Activated naive CD8-positive, alpha-beta T cell treated with anti-CD3 and anti-CD28 coated beads for 36 hours (primary cell): Measurements from ENCODE around the gene SLC30A4. TPM values are rescaled to one million over a fixed set of nuclear protein-coding genes. Genes with fewer than 3 reads are reported as not detected.

Source experiments
- DNase-seq: peaks from one replicate; pipeline ENCODE4 v3.0.0; 2021
- H3K27ac Mint-ChIP-seq: one replicate; pipeline ENCODE4 v1.8.0; 2022; ENCODE audit warnings: mild to moderate bottlenecking, moderate library complexity, mixed read lengths
- H3K27me3 Mint-ChIP-seq: one replicate; pipeline ENCODE4 v1.8.0; 2022; ENCODE audit warnings: mild to moderate bottlenecking, mixed read lengths
- H3K36me3 Mint-ChIP-seq: one replicate; pipeline ENCODE4 v1.8.0; 2021; ENCODE audit warnings: mild to moderate bottlenecking, mixed read lengths
- H3K4me1 Mint-ChIP-seq: one replicate; pipeline ENCODE4 v1.8.0; 2021; ENCODE audit warnings: mixed read lengths
- H3K4me3 Mint-ChIP-seq: one replicate; pipeline ENCODE4 v1.8.0; 2022; ENCODE audit warnings: mild to moderate bottlenecking, moderate library complexity, mixed read lengths
- H3K9me3 Mint-ChIP-seq: one replicate; pipeline ENCODE4 v1.8.0; 2022; ENCODE audit warnings: mixed read lengths
- total RNA-seq, 2 experiments: library from RNA; stranded (reverse); gene quantifications; one replicate each; pipeline ENCODE4 v1.2.3, GENCODE V29; 2021

SLC30A4 gene
- total RNA-seq, 2 experiments from 2014 or later, result 1.9 to 2.0 TPM

DNA sequence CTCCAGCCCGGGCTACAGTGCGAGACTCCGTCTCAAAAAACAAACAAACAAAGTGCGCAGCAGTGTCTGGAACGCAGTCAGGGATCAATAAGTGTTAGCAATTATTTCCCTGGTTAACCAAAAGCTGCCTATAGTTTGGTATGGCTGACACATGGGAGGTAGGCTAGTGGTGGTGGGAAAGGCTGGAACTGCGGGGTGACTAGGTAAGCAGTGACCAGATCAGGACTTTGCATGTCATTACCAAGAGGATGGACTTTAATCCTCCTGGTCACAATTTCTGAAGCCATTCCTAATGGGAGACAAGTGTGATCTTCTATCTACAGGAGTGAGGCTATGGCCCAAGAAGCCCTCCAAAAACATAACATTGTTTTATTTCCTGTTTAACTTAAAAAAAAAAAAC lies 47.8 kb downstream of the SLC30A4 start:
- Mint-ChIP-seq H3K4me3 (no peak overlapping the region), H3K27me3 (peaks cover 23% of the 10 kb centered on the region), H3K36me3 (no peaks in the 10 kb centered on the region), H3K9me3 (no peaks in the 10 kb centered on the region), H3K27ac (no peak overlapping the region), H3K4me1 (no peaks in the 10 kb centered on the region)
- DNase-seq, result no peak

- no peak overlapping the region for H3K27ac Mint-ChIP-seq
- H3K4me3 Mint-ChIP-seq, result no peak overlapping the region
- no peaks in the 10 kb centered on the region for H3K9me3 Mint-ChIP-seq
- no peaks in the 10 kb centered on the region for H3K36me3 Mint-ChIP-seq
- no peak for DNase-seq
- peaks cover 34% of the 10 kb centered on the region for H3K27me3 Mint-ChIP-seq
- H3K4me1 Mint-ChIP-seq, result no peaks in the 10 kb centered on the region
Observed at GRCh38 chr15:45473068-45473467, 49.5 kb downstream of the SLC30A4 start.

DNA sequence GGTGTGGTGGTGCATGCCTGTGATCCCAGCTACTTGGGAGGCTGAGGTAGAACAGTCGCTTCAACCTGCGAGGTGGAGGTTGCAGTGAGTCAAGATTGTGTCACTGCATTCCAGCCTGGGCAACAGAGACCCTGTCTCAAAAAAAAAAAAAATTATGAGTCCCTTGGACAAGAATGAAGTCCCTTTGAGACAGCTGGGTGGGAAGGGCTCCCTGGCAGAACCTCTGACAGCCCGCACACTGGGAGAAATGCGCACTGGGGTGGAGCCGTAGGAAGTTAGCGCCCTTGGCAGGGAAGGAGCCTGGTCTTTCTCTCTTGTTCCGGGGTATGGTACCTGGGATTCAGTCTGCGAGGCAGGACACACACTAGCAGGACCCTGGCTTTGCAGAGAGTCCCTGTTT lies 51.4 kb downstream of the SLC30A4 start:
- peaks cover 34% of the 10 kb centered on the region for H3K27me3 Mint-ChIP-seq
- H3K4me1 Mint-ChIP-seq, result no peaks in the 10 kb centered on the region
- no peak overlapping the region for H3K27ac Mint-ChIP-seq
- H3K4me3 Mint-ChIP-seq, result no peak overlapping the region
- H3K9me3 Mint-ChIP-seq, result no peaks in the 10 kb centered on the region
- no peaks in the 10 kb centered on the region for H3K36me3 Mint-ChIP-seq
- DNase-seq, result no peak

- no peak overlapping the region for H3K27ac Mint-ChIP-seq
- H3K27me3 Mint-ChIP-seq, result peaks cover 34% of the 10 kb centered on the region
- no peaks in the 10 kb centered on the region for H3K36me3 Mint-ChIP-seq
- no peak overlapping the region for H3K4me3 Mint-ChIP-seq
- no peaks in the 10 kb centered on the region for H3K9me3 Mint-ChIP-seq
- no peaks in the 10 kb centered on the region for H3K4me1 Mint-ChIP-seq
- DNase-seq, result no peak
Observed at GRCh38 chr15:45469441-45469840, 53.1 kb downstream of the SLC30A4 start.

GRCh38 chr15:45469027-45469426 lies 53.5 kb downstream of the SLC30A4 start:
- Mint-ChIP-seq H3K27ac (no peak overlapping the region), H3K36me3 (no peaks in the 10 kb centered on the region), H3K4me3 (no peak overlapping the region), H3K4me1 (no peaks in the 10 kb centered on the region), H3K27me3 (peaks cover 34% of the 10 kb centered on the region), H3K9me3 (no peaks in the 10 kb centered on the region)
- DNase-seq, result no peak

DNA sequence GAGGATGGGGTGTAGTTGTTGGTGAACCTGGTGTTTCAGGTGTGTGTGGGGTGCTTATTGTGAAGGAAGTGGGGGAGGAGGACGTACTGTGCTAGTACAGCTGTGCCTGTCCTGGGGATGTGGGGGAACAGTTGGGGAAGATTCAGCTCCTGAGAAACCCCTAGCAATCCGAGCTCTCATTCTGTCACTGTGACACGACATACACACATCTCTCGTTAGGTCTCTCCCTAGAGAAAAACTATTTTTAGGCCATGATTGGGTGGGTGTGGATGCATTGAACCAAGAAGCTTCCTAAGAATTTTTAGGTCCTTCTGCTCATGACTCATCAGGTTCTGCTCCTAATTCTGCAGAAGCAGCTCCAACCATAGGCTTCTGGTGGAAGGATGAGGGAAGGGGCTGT lies 54.3 kb downstream of the SLC30A4 start:
- peaks cover 3% of the 10 kb centered on the region for H3K4me1 Mint-ChIP-seq

GRCh38 chr15:45458746-45459403 lies 63.7 kb downstream of the SLC30A4 start:
- peak; percentile 73 for DNase-seq
- peak overlapping the region; percentile 35 for H3K4me3 Mint-ChIP-seq
- no peaks in the 10 kb centered on the region for H3K27me3 Mint-ChIP-seq
- no peak overlapping the region for H3K27ac Mint-ChIP-seq
- H3K9me3 Mint-ChIP-seq, result no peaks in the 10 kb centered on the region
- H3K4me1 Mint-ChIP-seq, result peaks cover 44% of the 10 kb centered on the region
- H3K36me3 Mint-ChIP-seq, result no peaks in the 10 kb centered on the region

More for the DNA sequence above, 54.3 kb downstream of the SLC30A4 start:
- no peaks in the 10 kb centered on the region for H3K36me3 Mint-ChIP-seq
- no peak for DNase-seq
- H3K4me3 Mint-ChIP-seq, result no peak overlapping the region
- no peaks in the 10 kb centered on the region for H3K9me3 Mint-ChIP-seq
- no peak overlapping the region for H3K27ac Mint-ChIP-seq
- H3K27me3 Mint-ChIP-seq, result peaks cover 34% of the 10 kb centered on the region

DNA sequence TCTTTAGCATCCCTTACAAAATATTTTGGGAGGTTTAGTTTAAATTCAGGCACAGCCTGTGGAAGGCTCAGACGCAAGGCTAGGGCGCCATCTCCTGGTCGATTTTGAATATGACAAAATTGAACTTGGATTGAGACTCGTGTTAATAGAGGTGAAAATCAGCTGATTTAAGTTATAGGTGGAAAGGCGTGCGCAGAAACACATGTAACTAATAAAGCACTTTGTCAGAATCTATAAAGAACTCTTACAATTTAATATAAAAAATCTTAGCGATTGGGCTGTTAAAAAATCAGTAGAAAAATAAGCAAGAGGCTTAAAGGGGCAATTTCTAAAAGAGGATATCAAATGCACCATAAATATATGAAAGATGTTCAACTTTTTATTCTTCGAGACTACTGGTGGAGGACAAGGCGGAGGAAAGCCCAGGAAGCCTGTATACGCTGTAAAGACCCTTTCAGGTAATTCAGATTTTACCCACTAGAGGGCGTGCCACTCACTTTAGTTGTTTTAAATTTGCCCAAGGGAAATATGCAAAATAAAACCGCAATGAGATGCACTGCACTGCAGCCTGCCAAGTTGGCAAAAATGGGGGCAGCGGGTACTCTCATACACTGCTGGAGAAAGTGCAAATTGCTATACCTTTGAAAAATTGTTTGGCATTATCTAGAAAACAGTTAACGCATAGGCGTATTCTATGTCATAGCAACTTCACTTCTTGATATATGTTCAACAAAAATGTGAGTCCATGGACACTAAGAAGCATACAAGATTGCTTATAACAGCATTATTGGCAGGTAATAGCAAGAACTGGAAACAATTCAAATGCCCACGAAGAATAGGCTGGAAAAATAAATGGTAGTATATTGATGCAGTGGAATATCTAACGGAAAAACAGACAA lies 64.7 kb downstream of the SLC30A4 start:
- H3K27me3 Mint-ChIP-seq, result no peaks in the 10 kb centered on the region
- H3K4me3 Mint-ChIP-seq, result peak overlapping the region; percentile 61
- peak; percentile 62 for DNase-seq
- no peaks in the 10 kb centered on the region for H3K9me3 Mint-ChIP-seq
- no peaks in the 10 kb centered on the region for H3K36me3 Mint-ChIP-seq
- H3K4me1 Mint-ChIP-seq, result peaks cover 43% of the 10 kb centered on the region
- H3K27ac Mint-ChIP-seq, result peak overlapping the region; percentile 81

GRCh38 chr15:45457220-45457619 lies 65.3 kb downstream of the SLC30A4 start:
- H3K27ac Mint-ChIP-seq, result peak overlapping the region; percentile 81
- no peaks in the 10 kb centered on the region for H3K36me3 Mint-ChIP-seq
- no peak overlapping the region for H3K4me3 Mint-ChIP-seq
- peaks cover 43% of the 10 kb centered on the region for H3K4me1 Mint-ChIP-seq
- no peaks in the 10 kb centered on the region for H3K27me3 Mint-ChIP-seq
- peaks cover 3% of the 10 kb centered on the region for H3K9me3 Mint-ChIP-seq
- no peak for DNase-seq

- Mint-ChIP-seq H3K27ac (peak overlapping the region; percentile 81), H3K4me1 (peaks cover 43% of the 10 kb centered on the region), H3K36me3 (no peaks in the 10 kb centered on the region), H3K27me3 (no peaks in the 10 kb centered on the region), H3K4me3 (no peak overlapping the region), H3K9me3 (peaks cover 6% of the 10 kb centered on the region)
- peak; percentile 62 for DNase-seq
Observed at GRCh38 chr15:45456212-45457106, 66.1 kb downstream of the SLC30A4 start.

DNA sequence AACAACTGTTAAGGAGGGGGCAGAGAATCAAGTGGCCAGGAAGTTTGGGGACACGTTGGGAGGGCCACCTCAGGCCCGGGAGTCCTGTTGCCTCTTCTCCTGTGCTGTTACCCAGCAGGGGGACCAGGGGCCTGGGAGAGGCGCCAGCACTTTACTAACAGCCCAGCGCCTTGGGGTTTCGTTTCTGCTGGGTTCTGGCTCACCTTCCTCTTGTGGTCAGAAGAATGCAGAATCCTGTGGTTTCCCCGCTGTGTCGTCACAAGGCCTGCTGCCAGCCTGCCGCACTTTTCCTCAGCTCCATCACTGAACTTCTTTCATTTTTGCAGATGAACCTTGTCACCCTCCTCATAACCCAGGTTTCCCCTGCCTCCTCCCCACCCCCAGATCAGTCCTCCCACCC lies 67.7 kb downstream of the SLC30A4 start:
- peak overlapping the region; percentile 63 for H3K4me3 Mint-ChIP-seq
- peak overlapping the region; percentile 67 for H3K27ac Mint-ChIP-seq
- H3K9me3 Mint-ChIP-seq, result peaks cover 6% of the 10 kb centered on the region
- H3K27me3 Mint-ChIP-seq, result no peaks in the 10 kb centered on the region
- DNase-seq, result peak; percentile 71
- peaks cover 43% of the 10 kb centered on the region for H3K4me1 Mint-ChIP-seq
- H3K36me3 Mint-ChIP-seq, result no peaks in the 10 kb centered on the region

- no peak for DNase-seq
- H3K27ac Mint-ChIP-seq, result no peak overlapping the region
- H3K27me3 Mint-ChIP-seq, result no peaks in the 10 kb centered on the region
- no peaks in the 10 kb centered on the region for H3K36me3 Mint-ChIP-seq
- peaks cover 20% of the 10 kb centered on the region for H3K4me1 Mint-ChIP-seq
- peaks cover 6% of the 10 kb centered on the region for H3K9me3 Mint-ChIP-seq
- no peak overlapping the region for H3K4me3 Mint-ChIP-seq
Observed at GRCh38 chr15:45451265-45451664, 71.3 kb downstream of the SLC30A4 start.

- DNase-seq, result no peak
- no peak overlapping the region for H3K4me3 Mint-ChIP-seq
- H3K27me3 Mint-ChIP-seq, result no peaks in the 10 kb centered on the region
- no peaks in the 10 kb centered on the region for H3K36me3 Mint-ChIP-seq
- H3K27ac Mint-ChIP-seq, result peak overlapping the region; percentile 2
- H3K4me1 Mint-ChIP-seq, result peaks cover 13% of the 10 kb centered on the region
- H3K9me3 Mint-ChIP-seq, result peaks cover 6% of the 10 kb centered on the region
Observed at GRCh38 chr15:45449916-45450867, 72.4 kb downstream of the SLC30A4 start.

DNA sequence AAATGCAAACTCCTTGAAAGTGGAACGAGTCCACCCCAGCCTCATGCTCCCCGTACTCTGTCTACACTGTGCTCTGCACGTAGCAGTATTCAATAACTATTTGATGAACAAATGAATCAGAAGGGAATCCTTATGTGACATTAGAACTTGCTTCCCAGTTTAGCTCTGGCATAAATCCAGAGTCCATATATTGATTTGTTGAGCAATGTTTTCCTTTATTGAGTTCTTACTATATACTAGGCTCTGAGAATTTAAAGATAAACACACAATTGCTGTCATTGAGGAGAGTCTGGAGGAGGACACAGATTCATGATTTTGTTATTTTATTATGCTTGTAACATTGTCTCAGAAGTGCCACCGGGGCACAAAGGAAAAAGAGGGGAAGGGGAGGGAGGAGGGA lies 73.2 kb downstream of the SLC30A4 start:
- DNase-seq, result no peak
- Mint-ChIP-seq H3K36me3 (no peaks in the 10 kb centered on the region), H3K27ac (no peak overlapping the region), H3K9me3 (peaks cover 6% of the 10 kb centered on the region), H3K4me1 (peaks cover 5% of the 10 kb centered on the region), H3K4me3 (no peak overlapping the region), H3K27me3 (no peaks in the 10 kb centered on the region)
